Dermis microvascular lymphatic vessel endothelial cell (primary cell): Measurements from ENCODE around the gene NBEA. TPM values are rescaled to one million over a fixed set of nuclear protein-coding genes. Genes with fewer than 3 reads are reported as not detected.

Experiments used
- DNase-seq, 2 donors: peaks; one replicate each; pipeline versions ENCODE4 v3.0.0 to v3.0.0-alpha.2; 2010; ENCODE audit warnings: low read depth in 2 of 2
- total RNA-seq: library from RNA; depleted of rRNA; stranded (reverse); fragments of >200 nt; gene quantifications from 2 replicates; pipeline ENCODE4 v1.2.1, GENCODE V29; 2014

Gene NBEA
- total RNA-seq, 1 donor from 2014 or later = 0.90 TPM

DNA sequence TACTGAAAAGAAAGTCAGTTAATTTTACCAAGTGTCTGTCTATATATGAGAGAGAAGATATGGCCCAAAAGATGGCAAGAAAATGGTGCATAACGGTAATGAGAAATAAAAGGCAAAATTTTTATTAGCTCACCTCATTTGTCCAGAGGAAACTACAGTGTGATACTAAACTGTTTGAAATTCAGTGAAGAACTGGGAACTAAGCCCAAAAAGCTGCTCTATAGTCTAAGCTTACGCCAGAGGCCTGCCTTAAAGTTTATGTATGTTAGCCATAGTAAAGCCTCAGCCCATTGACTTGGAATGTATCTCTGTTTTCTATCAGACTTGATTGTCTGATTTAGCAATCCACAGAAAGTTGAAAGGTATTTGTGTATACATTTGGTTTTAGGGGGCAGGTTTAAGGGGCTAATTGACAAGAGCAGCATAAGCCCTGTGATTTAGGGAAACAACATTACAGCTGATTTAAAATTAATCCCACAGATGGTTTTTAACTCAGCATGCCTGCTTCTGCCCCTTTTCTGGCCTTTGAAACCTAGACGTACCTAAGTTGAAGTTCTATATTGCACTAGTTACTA, 625.4 kb downstream of the NBEA start:
- no peak for DNase-seq

- no peak for DNase-seq
Observed at GRCh38 chr13:35573639-35574038, 631.6 kb downstream of the NBEA start.

- no peak for DNase-seq
Observed at GRCh38 chr13:35592457-35592856, 650.4 kb downstream of the NBEA start.

GRCh38 chr13:35593651-35594050, 651.6 kb downstream of the NBEA start:
- DNase-seq = no peak

GRCh38 chr13:35594096-35594495, 652.0 kb downstream of the NBEA start:
- DNase-seq = no peak

DNA sequence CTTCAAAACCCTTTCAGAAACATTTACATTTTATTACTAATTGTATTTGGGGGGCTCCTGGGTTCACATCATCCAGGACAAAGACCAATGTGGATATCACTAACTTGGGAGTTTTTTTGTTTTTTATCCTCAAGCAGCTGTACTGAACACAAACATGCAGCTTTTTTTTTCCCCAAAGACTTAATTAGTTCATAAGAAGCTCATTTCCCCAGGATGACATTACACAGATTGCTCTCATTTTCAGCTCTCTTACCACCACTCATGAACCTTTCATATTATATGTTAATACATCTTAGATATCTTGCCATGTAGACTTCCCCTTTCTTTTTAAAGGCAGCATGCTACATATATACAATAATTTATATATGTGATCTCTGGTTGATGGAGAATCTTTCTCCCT, 653.1 kb downstream of the NBEA start:
- no peak for DNase-seq

GRCh38 chr13:35596321-35597030, 654.4 kb downstream of the NBEA start:
- no peak for DNase-seq

DNA sequence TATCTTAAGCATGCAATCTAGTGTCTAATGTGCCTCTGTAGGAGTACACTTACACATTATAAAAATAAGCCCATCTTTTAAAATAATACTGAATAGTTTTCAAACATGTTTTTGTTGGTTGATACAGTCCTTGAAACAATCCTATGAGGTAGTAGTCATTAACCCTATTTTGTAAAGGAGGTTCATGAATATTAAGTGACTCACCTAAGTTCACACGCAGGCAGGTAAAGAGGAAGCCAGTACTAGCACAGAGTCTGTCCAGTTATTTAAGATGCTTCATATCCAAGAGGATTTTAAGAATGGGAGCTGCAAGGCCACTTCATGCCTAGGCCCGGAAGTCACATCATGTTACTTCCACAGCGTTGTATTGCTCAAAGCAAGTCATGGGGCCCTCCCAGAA, 655.4 kb downstream of the NBEA start:
- DNase-seq = no peak

GRCh38 chr13:35598233-35598632, 656.2 kb downstream of the NBEA start:
- DNase-seq = peak in 1 of 2 donors; percentile 1

- DNase-seq = no peak
Observed at GRCh38 chr13:35598790-35599369, 656.8 kb downstream of the NBEA start.

DNA sequence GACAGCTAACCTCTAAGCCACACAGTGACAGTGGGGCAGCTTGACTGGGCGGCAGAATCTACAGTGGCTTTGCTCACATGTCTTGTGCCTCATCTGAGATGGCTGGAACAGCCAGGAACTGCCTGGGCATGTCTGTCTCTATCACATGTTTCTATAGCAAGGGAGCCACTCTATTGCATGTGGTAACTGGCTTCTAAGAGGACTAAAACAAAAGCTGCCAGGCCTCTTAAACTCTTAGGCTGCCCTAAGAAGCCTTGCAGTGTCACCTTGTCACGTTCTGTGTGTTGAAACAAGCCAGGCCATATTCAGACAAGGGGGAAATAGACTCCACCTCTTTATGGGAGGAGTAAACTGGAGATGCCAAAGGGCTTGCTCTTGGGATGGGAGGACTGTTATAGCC, 657.3 kb downstream of the NBEA start:
- no peak for DNase-seq

DNA sequence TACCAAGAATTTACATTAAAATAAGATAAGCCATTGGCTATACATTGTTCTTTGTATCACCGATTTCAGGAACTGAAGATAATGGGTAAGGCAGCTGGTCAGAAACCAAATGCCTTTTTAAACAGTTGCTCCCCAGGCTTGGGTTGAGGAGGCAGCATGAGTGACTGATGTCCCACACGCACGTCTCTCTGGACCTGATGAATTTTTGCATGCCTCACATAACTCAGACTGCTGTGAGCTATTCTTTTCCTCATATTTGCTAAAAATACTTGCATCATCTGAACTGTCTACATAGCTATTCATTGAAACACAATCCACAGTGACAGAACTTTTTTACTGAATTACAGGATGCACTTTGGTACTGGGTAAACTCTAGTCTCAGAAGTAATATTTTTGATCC, 658.1 kb downstream of the NBEA start:
- no peak for DNase-seq

DNA sequence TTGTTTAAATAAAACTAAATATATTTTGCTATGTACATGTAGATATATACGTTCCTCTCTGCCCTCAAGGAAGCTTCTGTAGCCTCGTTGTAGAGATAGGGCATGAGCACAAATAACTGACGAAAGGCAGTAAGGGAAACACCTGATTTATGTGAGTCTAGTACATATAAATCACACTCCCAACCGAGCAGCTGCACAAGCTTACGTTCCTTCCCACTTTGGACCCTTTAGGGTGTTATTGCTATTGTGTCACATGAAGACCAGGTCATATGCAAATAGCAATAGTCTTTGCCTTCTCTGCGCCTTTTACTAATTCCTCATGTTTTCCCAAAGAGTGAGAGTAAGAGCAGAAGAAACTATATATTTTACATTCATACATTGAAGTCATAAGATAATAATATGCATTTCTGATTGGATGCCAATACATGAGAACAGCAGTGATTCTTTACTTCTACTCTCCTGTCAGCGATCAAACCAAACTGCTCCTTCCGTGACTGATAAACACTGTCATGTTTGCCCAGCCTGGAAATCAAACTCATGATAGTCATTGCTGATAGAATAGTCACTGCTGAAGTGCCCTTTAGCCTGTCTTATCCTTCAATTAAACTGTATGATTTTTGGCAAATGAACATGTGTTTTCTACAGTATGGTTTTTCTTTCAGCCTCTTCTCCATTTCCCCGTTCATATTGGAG, 661.7 kb downstream of the NBEA start:
- no peak for DNase-seq

- no peak for DNase-seq
Observed at GRCh38 chr13:35614666-35615065, 672.6 kb downstream of the NBEA start.

GRCh38 chr13:35617420-35617819, 675.4 kb downstream of the NBEA start:
- DNase-seq = no peak

- no peak for DNase-seq
Observed at GRCh38 chr13:35618565-35619083, 676.6 kb downstream of the NBEA start.

GRCh38 chr13:35621989-35622388, 679.9 kb downstream of the NBEA start:
- no peak for DNase-seq

DNA sequence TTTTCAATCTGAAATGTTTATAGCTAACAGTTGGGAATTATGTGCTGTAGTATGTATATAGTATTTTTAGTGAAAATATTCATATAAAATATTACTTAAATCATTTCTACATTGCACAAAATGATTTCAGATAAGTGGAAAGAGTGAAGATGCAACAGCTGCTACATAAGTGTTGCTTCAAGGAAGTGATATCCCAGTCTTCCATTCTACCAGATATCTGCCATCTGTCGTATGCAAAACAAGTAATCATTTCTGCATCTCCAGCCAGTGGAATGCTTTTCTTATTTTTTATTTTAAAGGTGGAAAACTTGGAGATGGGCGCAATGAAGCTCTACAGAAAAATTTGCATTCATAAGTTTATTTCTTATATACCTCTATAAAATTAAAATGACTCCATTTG, 687.0 kb downstream of the NBEA start:
- DNase-seq = no peak

DNA sequence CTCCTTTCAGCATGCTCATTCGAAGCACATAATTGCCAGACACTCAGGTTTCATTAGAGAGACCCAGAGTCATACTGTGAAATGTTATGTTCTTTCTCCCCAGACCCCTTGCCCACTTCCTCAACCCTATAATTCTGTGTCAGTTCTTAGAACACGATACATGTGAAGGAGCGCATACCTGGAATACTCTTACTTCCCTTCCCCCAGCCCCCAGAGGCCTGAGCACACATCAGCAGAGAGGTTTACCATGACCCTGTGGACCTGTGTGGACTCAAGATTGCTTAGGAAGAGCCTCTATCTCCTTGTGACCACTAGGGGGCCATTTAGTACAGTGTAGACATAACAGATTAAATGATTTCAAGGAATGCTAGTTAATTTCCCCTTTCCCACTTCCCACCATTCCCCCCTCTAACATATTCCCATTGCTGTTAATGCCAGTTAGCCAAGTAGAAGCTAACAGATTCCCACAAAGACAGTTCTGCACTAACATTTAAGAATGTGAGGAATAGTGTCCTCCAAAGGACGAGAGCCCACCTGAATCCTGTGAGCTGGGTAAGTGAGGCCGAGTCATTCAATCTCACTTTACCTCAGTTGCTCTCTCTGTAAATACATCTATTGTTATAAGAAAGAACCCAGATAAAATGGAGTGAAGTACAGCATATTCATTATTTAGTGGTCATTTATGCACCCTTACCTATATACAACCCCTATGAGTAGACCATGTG, 688.6 kb downstream of the NBEA start:
- peak; percentile 27 to 54 for DNase-seq

- DNase-seq = no peak
Observed at GRCh38 chr13:35631666-35632065, 689.6 kb downstream of the NBEA start.

DNA sequence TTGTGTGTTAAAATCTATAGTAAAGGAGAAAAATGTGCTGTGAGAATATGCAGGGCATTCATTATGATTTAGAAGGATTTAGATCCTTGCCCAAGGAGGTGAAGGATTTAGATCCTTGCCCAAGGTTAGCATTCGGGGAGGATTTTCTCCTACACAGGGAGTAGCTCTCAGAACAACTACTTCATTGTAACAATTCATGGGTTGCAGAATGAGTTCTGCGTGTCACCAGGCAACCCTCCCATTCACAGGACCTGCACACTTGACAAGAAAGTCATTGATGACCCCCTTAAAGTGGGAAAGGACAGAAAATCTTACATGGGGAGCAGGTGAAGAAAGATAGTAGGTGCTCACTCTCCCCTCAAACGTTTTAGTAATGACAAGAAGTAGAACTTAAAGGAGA, 701.6 kb downstream of the NBEA start:
- DNase-seq = no peak
